Inflammatory macrophage treated with lipopolysaccharide for 4 hours (primary cell): ENCODE measurements around the gene HTRA1.

Experiments
- DNase-seq: peaks from one replicate; pipeline ENCODE4 v3.0.0-alpha.2; 2020

HTRA1 gene

DNA sequence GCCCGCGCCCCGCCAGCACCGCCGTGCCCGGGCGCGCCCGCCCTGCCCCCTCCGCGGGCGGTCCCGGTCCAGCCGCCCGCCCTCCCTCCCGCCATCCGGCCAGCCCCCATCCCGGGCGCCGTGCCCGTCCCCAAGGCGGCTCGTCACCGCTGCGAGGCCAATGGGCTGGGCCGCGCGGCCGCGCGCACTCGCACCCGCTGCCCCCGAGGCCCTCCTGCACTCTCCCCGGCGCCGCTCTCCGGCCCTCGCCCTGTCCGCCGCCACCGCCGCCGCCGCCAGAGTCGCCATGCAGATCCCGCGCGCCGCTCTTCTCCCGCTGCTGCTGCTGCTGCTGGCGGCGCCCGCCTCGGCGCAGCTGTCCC is at the start of gene HTRA1:
HTRA1 (plus strand) TSS at position 187 of the 362 bp plus-strand sequence; CDS start at position 287, 100 bp downstream.
- DNase-seq, result peak; percentile 15

DNA sequence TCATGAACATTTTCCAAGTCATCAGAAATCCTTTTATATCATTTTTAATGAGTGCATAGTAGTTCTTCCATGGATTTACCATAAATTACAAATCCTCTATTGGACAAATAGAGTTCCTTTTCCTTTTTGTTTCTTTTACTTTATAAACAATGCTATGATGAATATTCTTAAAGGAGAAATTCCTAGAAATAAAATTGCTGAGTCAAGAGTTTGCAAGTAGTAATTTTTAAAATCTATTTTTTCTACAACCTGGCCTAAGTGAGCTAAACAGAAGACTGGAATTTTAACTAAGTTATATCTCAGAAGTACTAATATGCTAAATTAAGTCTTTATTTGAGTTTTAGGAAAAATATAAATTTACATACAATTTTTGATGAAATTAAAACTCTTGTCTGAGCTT is 48.0 kb upstream of the HTRA1 start:
- no peak for DNase-seq

GRCh38 chr10:122417667-122418066 is 43.7 kb upstream of the HTRA1 start:
- DNase-seq, result peak; percentile 25

DNA sequence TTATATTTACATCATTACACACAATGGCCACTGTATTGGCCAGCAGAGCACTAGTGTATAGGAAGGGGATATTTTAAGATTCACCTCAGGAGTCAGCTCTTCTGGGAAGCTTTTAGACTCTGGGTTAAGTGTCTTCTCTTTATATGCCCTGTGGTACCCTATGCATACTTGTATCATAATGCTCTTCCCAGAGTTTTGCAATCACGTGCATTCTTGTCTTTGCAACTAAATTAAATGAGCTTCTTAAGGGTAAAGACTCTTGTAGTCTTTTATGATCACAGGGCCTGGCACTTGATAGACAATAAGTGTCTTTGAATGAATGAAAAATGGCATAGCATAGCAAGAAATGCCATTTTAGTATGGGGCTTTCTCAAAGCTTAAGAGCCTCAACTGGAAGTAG is 42.3 kb upstream of the HTRA1 start:
- DNase-seq, result peak; percentile 67

GRCh38 chr10:122419876-122420623 is 41.3 kb upstream of the HTRA1 start:
- no peak for DNase-seq

DNA sequence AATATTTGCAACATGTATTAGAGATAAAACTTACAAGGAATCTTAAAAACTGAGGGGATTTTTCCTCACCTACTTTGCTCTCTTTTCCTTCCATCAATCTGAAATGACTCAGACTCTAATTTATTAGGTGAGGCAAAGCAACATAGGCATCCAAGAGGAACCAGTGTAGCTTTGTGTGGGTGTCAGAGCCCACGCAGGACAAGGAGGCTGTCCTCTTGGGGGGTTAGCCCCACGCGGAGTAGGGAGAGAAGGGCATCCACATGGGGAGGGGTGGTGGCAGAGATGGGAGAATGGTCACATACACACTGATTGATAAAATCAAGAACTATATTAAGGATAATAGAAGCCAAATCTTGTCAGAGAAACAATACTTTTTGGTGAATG is 40.7 kb upstream of the HTRA1 start:
- no peak for DNase-seq

- peak; percentile 9 for DNase-seq
Measured at GRCh38 chr10:122421054-122421625, 40.2 kb upstream of the HTRA1 start.

DNA sequence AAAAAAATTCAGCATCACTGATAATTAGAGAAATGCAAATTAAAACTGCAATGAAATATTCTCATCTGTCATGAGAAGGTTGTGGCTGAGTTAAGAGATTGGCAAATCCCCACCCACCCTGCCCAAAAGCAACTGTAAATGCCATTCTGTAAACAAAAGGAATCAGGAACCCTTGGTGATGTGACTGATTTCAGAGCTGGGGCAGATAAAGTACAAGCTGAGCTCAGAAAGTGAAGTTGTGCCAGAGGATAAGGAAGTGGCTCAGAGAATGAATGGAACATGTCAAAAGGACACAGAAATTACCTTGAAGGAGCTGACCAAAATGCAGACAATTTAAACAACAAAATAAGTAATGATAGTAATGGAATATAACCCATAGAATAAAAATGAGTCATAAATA is 39.6 kb upstream of the HTRA1 start:
- peak; percentile 79 for DNase-seq

DNA sequence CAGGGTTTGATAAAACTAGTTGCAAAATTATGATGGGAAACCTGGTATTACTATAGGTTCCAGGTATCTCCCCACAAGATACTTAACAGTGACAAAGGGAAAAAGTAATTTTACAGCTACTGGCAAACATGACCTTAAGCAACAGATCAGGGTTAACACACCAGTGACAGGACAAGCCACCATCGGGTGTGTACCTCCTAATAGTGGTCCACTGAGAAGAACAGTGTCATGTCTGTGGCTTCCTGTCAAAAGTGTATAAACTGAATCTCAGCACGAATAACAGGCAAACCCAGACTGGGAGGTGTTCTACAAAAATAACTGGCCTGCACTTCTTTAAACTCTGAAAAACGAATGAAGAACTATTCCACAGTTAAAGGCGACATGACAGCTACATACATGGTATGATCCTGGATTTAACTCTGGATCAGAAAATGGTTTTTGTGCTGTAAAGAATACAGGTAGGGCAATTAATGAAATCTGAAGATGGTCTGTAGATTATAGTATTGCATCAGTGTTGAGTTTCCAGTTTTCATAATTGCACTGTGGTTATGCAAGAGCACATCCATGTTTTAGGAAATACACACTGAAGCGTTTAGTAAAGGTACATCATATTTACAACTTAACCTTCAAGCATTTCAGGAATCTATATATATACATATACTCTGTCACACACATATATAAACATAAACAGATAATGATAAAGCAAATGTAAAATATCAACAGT is 38.9 kb upstream of the HTRA1 start:
- peak; percentile 15 for DNase-seq

DNA sequence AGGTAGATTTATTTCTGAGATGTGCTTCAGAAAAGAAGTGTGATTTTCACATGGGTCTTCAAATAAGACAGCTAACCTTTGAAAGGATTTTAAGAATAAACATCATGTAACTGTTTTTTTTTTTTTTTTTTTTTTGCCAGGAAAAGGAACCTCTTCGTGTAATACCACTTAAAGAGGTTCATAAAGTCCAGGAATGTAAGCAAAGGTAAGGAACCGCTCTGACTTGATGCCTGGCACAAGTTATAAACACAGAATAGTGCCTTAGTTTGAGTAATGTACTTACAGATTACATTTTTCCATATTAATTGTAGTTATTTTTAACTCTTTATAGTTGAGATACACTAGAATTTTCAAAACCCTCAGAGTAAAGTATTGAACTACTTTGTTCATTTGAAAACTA is 37.3 kb upstream of the HTRA1 start:
- DNase-seq, result no peak

DNA sequence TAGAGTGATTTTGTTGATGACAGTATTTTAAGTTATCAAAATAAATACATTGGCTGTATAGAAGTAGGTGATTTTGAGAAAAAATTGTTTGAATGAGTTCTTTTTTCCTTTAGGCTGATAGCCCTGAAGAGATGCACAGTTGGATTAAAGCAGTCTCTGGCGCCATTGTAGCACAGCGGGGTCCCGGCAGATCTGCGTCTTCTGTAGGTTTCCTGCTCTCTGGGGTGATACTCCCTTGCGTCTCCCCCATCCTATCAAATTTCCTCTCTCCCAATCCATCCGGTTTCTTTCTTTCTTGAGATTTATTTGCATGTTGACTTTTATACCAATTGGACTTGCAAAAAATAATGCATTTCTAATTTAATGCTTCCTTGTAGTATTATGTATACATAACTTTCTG is 34.5 kb upstream of the HTRA1 start:
- DNase-seq, result no peak

DNA sequence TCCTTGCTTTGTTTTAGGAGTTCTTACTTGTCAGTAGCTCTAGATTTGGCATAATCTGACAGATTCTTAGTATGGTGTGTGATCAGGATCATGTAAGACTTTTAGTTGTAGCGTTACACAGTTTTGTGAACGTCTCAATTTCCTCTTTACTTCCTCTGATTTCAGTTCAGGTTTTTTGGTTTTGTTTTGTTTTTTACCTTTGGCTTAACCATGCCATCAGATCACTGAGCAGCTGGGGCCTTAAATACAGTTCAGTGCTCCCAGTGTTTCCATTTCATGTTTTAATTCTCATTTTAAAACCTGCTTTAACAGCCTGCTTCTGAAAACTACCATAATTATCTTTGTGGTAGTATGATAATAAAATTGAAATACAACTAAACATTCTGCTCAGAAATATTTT is 34.1 kb upstream of the HTRA1 start:
- DNase-seq, result no peak

DNA sequence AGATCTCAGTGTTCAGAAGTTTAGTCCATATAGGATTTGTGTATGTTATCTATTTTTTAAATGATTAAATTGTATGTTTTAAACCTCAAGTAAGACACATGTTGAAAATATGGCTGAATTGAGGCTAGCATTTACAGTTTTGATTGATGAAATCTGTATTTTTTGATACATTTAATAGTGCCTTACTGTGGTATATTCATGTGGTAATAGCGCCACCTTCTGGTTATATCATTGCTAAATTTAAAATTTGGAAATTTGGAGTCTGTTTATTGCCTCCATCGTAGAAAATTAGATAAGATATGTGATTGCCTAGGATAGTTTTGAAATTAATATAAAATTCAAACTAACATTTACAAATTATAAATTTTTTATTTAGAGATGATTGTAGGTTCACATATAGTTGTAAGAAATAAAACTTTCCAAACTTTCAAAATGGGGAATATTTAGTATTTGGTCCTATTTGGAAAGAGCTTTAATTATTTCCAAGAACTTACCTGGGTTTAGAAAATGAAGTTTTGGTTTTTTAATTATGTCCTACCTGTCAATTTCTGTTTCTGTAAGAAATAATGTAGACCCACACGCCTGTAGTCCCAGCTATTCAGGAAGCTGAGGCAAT is 26.0 kb upstream of the HTRA1 start:
- DNase-seq, result peak; percentile 60

GRCh38 chr10:122441961-122442360 is 19.4 kb upstream of the HTRA1 start:
- no peak for DNase-seq

- DNase-seq, result no peak
Measured at GRCh38 chr10:122445469-122445868, 15.9 kb upstream of the HTRA1 start.

DNA sequence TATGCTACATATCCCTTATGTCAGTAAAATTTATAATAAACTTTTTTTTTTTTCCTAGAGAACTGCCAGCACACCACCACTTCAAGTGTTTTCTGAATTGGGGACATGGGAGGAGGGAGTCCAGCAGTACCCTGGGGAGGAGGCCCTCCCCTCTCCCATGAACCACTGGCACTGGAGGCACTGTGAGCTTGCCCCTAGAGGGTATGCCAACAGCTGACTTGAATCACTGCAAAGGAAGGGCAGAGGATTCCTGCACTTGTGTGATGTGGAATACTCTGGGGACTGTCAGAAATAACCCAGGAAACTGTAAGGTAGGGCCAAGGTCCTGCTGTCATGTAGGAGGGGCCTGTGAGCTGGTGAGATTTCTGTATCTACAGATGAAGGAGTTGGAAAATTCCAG is 15.4 kb upstream of the HTRA1 start:
- DNase-seq, result no peak

DNA sequence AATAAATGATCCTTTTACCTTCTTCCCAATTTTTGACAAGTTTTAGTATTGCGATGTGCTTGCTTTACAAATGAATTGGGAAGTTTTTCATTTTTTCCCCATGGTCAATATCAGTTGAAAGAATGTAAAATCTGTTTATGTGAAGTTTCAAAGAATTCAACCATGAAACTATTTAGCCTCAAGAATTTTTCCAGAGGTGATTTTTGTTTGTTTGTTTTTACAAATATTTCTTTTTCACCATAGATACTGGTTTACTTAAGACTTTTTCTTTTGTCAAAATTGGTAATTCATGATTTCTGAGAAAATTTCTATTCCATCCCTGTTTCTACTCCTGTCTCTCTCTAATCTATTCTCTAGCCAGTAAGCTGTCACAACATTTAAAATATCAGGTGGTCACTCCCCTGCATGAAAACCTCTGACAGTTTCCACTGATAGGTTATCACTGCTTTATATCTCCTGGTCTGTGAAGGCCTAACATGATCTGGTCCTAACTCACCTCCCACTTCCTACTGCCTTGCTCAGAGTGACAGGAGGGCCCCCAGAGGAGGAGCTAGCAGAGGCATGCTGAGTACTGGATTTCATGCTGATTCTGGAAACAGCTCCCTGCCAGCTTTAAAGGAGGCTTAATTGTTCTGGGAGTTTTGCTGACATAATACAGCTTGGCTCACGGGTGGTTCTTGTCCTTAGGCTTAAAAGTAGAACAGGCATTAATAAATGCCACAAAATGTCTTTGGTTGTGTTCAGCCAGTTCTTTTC is 14.5 kb upstream of the HTRA1 start:
- DNase-seq, result no peak

DNA sequence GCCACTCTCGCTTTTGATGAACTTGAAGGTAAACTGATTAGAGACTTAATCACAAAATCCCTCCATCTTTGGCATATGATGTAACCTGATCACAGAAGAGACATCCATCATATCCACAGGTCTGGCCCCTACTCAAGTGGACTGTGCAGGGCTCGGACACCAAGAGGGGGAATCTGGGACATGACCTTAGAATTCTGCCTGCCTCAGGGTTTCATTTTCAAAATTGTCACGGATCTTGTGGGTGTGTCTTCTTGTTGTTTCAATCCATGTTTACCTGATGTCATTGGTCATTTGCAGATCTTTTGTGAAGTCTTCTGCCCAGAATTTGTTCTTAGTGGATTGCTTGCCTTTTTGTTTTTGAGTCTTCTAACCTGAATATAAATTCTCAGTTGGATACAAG is 12.8 kb upstream of the HTRA1 start:
- no peak for DNase-seq

- DNase-seq, result no peak
Measured at GRCh38 chr10:122449153-122449552, 12.2 kb upstream of the HTRA1 start.

DNA sequence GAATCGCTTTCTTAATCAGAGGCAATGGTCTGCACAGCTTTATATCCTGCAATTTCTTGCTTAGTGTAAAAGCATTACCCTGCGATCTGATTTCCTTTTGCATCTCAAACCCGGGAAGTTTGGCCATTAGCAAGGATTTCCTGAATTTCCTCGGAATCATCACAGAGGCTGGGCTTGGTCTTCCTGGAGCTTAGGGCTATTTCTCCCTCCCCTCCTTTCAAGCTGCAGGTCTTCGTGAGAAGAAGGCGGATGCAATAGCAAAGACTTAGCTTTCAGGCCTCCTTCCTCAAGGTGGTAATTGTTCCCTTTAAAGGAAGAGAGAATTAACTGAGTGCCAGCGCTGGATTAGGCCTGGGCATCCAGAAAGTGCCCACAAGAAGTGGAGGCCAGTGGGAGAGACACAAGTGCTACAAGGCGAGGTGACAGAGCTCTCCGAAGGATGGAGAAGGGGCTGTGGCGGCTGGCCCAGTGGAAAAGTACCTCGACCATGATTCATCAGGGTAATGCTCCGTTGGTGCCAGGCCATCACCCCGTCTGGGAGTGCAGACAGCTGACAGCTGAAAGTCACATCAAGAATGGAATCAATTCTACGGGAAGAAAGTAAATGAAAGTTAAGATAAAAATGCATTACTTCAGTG is 10.9 kb upstream of the HTRA1 start:
- no peak for DNase-seq

GRCh38 chr10:122454071-122454470 is 7.3 kb upstream of the HTRA1 start:
- no peak for DNase-seq

GRCh38 chr10:122454603-122455080 is 6.7 kb upstream of the HTRA1 start, which contains the start of gene ARMS2:
Gene ARMS2, plus strand, starts transcription at chr10:122454653. Its CDS starts 75 bp downstream, at chr10:122454728.
- DNase-seq, result no peak
